HEK293T (cell line): Measurements from ENCODE around the gene EGFR.

Experiments used
- ARNT ChIP-seq: fragments of 450-650 bp; IDR thresholded peaks from 2 replicates; pipeline ENCODE4 v1.6.1; 2017; ENCODE audit warnings: mild to moderate bottlenecking
- FOXM1 ChIP-seq: fragments of 450-650 bp; IDR thresholded peaks from 2 replicates; pipeline ENCODE4 v1.6.1; 2017; ENCODE audit warnings: mild to moderate bottlenecking, borderline replicate concordance
- NFRKB ChIP-seq: fragments of 450-650 bp; IDR thresholded peaks from 2 replicates; pipeline ENCODE4 v1.6.1; 2016; ENCODE audit warnings: mild to moderate bottlenecking, moderate library complexity
- TF ChIP-seq, protein P1 (sequence below): fragments of 450-650 bp; IDR thresholded peaks from 2 replicates; pipeline ENCODE4 v1.6.1; 2016

DNA sequence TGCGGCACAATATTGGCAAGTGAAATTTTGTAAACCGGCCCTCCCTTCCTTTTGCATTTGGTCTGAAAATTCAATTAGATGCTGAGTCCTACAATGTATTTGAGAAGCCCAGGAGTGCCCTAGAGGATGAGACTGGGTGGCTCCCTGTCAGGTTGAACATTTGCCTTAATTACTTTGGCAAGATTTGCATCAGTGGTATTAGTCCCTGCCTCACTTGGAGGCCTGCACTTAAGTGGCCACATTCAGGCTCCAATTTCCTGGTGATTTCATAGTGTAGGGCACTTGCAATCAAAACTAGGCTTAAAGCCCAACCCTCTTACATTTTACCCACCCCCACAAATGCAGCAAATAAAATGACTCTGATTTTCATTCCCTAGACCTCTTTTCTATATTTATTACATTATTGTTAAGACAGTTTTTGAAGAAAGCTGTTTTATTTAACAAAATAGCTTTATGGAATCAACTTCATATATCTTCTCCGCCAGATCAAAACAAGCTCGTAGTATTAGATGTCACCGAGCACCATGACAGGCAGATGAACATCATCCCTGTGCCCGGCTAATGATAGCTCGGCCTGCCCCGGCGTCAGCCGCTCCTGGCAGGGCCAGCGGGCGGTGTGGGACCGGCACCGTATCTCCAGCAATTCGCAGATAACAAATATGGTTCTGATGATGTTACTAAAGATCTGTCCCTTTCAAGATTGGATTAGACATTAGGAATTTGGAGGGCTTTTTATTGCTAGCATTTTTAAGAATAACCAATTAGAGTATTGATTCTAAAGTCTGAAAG is 73.6 kb downstream of the EGFR start:
- TF ChIP-seq, protein P1, sequence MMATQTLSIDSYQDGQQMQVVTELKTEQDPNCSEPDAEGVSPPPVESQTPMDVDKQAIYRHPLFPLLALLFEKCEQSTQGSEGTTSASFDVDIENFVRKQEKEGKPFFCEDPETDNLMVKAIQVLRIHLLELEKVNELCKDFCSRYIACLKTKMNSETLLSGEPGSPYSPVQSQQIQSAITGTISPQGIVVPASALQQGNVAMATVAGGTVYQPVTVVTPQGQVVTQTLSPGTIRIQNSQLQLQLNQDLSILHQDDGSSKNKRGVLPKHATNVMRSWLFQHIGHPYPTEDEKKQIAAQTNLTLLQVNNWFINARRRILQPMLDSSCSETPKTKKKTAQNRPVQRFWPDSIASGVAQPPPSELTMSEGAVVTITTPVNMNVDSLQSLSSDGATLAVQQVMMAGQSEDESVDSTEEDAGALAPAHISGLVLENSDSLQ = no peak
- TF ChIP-seq NFRKB (no peak), FOXM1 (no peak), ARNT (no peak)
